Measurements from ENCODE around the gene CENPB.
A peak's percentile ranks its signal among the peaks of the same experiment; 100 is the strongest.

The CENPB gene

DNA sequence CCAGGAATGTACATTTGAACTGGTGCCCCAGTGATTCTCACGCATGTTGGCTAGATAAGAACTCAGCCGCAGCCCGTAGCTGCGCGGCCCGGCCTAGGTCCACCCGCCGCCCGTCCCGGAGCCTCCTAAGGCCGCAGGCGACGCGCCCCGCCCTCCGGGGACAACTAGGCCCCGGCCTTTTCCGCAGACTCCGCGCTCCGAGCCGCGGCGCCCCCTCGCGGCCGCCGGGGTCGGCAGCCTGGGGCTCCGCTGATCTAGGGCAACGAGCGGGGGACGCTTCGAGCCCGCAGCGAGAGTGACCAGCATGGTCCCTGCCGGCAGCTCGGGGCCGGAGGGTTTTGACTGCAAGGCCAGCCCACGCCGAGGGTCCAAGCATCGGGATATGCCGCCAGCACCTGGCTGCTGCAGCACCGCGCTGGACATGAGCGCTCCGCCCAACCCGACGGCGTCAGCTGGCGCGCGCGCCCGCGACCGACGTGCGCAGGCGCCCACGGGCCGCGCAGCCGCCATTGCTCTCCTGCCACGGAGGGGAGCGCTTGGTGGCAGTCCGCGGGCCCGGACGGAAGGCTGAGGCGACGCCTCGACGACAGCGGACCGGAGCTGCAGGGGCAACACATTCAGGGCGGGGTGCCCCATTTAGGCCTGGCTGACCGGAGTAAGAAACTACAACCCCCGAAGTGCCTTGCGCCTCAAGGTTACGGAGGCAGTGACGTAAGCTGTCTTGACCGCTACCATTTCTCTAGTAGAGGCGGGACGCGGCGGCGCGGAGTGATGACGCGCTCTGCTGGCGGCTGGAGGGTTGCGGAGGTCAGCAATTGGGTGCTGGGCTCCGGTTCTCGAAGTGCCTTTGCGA lies 33.7 kb upstream of the CENPB start, which contains the start of gene AP5S1:
AP5S1 (plus strand) TSS at position 500 of the 853 bp plus-strand sequence. CDS start 1,571 bp downstream, outside the sequence.
- peak within 1 kb of the TSS; percentile 99 to 100 for H3K27ac ChIP-seq (ENCODE audit: low read depth in 2 of 2, low read length in 2 of 2)
- H3K9ac ChIP-seq (ENCODE audit: low read depth in 1 of 2, low read length in 2 of 2) = peak within 1 kb of the TSS; percentile 96 to 98
- no peaks in the 10 kb centered on the region for H3K9me3 ChIP-seq (ENCODE audit: control insufficient read depth in 2 of 2, low read length in 2 of 2)
- peaks cover 17 to 30% of the 10 kb centered on the region in 2 donors for H3K36me3 ChIP-seq (ENCODE audit: control insufficient read depth in 2 of 2, insufficient read depth in 2 of 2, low read length in 2 of 2)
- peaks cover 20 to 23% of the 10 kb centered on the region in 2 donors for H3K4me1 ChIP-seq (ENCODE audit: control insufficient read depth in 2 of 2, insufficient read depth in 2 of 2, low read length in 2 of 2)
- no peaks in the 10 kb centered on the region for H3K27me3 ChIP-seq (ENCODE audit: control insufficient read depth in 2 of 2, insufficient read depth in 2 of 2, low read length in 2 of 2)
- peak within 1 kb of the TSS; percentile 89 to 93 for H3K4me3 ChIP-seq (ENCODE audit: low read length in 2 of 2)

DNA sequence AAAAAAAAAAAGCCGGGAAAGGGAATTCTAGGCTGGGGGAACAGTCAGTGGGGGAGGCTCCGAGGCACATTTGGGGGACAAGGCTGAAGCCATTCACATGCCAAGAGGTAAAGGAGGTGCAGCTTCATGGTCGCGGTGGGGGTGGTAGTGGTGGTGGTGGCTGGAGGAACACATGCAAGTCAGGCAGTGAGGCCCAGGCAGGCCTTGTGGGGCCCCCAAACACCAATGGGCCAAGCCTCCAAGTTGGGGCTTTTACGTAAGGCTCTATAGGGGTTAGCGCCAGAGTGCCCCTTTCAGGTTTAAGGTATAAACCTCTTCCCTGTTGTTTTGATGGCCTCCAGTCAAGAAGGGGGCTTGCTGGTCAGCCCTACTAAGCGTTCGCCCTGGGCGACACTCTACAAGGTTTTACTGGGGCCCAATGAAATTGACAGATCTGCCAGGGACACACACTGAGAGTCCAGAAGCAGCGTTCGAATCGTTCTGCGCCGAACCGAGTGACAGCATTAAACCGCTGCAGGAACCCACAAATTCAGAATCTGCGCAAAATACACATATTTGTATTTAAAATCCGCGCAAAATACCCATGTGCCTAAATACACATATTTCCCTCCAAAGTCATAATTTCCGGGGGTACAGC lies 33.0 kb upstream of the CENPB start:
- peak overlapping the region; percentile 99 to 100 for H3K27ac ChIP-seq (ENCODE audit: low read depth in 2 of 2, low read length in 2 of 2)
- H3K9ac ChIP-seq (ENCODE audit: low read depth in 1 of 2, low read length in 2 of 2) = peak overlapping the region; percentile 96 to 98
- peaks cover 13 to 25% of the 10 kb centered on the region in 2 donors for H3K36me3 ChIP-seq (ENCODE audit: control insufficient read depth in 2 of 2, insufficient read depth in 2 of 2, low read length in 2 of 2)
- H3K9me3 ChIP-seq (ENCODE audit: control insufficient read depth in 2 of 2, low read length in 2 of 2) = no peaks in the 10 kb centered on the region
- H3K4me3 ChIP-seq (ENCODE audit: low read length in 2 of 2) = peak overlapping the region; percentile 89 to 93
- H3K27me3 ChIP-seq (ENCODE audit: control insufficient read depth in 2 of 2, insufficient read depth in 2 of 2, low read length in 2 of 2) = no peaks in the 10 kb centered on the region
- H3K4me1 ChIP-seq (ENCODE audit: control insufficient read depth in 2 of 2, insufficient read depth in 2 of 2, low read length in 2 of 2) = peaks cover 20 to 23% of the 10 kb centered on the region in 2 donors

DNA sequence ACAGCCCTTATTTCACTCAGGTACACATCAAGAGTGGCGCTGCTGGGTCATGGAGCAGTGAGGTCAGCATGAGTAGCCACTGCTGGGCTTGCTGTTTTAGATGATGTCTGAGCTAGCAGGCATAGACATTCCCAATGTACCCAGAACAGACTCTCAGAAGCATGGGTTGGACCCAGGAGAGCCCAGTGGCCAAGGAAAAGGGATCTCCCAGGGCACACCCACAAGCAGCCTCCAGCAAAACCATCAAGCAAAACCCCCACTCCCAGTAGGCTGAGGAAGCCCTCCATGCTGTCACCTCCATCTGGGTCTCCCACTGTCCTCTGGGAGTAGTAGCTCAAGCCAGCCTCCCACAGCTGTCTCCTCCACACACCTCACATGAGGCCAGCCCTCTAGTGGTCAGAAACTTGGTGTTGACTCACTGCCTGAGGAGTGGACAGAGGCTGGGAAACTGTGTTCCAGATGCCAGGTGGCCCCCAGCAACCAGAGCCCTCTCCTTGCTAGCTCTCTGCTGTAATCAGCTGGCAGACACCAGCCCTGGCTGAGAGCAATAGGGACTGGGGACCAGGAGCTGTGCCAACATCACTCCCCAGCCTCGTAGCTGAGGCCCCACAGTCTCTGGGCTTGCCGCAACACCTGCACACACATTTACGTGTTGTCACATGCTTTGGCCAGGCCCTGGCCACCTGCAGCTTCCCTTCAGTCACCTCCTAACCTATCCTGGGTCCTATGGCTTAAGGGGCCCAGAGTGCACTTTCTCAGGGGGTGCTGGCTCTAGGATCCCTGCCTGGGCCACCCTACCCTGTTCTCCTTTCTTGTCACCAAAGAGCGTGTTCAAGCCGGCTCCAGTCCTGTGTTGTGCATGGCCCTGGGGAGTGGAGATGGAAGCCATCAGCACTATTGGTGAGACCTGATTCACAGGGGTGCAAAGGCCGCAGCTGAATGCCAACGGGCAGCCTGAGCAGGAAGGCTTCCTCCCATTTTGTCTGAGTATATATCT lies 31.9 kb upstream of the CENPB start:
- peaks cover 3 to 15% of the 10 kb centered on the region in 2 donors for H3K36me3 ChIP-seq (ENCODE audit: control insufficient read depth in 2 of 2, insufficient read depth in 2 of 2, low read length in 2 of 2)
- no peak overlapping the region for H3K4me3 ChIP-seq (ENCODE audit: low read length in 2 of 2)
- H3K27me3 ChIP-seq (ENCODE audit: control insufficient read depth in 2 of 2, insufficient read depth in 2 of 2, low read length in 2 of 2) = no peaks in the 10 kb centered on the region
- H3K9ac ChIP-seq (ENCODE audit: low read depth in 1 of 2, low read length in 2 of 2) = peak overlapping the region in 1 of 2 donors; percentile 23
- H3K9me3 ChIP-seq (ENCODE audit: control insufficient read depth in 2 of 2, low read length in 2 of 2) = no peaks in the 10 kb centered on the region
- peak overlapping the region; percentile 29 to 65 for H3K27ac ChIP-seq (ENCODE audit: low read depth in 2 of 2, low read length in 2 of 2)
- peaks cover 24 to 29% of the 10 kb centered on the region in 2 donors for H3K4me1 ChIP-seq (ENCODE audit: control insufficient read depth in 2 of 2, insufficient read depth in 2 of 2, low read length in 2 of 2)

DNA sequence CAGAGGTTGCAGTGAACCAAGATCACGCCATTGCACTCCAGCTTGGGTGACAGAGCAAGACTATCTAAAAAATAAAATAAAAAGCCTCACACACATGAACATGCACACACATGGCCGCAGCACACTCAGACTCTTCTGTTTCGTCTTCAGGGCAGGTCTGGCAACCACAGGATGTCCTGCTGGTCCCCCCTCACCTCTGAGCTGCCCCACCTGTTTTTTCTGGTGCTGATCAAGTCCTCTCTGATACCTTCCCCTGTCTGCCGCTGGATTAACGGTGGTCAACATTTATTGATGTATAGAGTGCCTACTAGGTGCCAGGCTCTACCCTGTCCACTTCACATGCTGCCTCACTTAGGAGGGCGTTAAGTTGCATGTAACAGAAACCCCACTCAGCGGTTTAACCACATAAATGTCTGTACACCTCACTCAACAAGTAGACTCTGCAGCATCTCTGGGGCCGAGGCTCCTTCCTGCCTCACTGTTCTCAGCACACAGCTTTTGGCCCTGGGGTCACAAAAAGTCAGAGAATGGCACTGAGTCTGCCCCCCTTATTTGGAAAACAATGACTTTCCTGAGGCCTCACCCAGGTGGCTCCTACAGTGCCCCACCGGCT lies 29.3 kb upstream of the CENPB start:
- no peak overlapping the region for H3K27ac ChIP-seq (ENCODE audit: low read depth in 2 of 2, low read length in 2 of 2)
- H3K9ac ChIP-seq (ENCODE audit: low read depth in 1 of 2, low read length in 2 of 2) = no peak overlapping the region
- H3K27me3 ChIP-seq (ENCODE audit: control insufficient read depth in 2 of 2, insufficient read depth in 2 of 2, low read length in 2 of 2) = no peaks in the 10 kb centered on the region
- H3K4me3 ChIP-seq (ENCODE audit: low read length in 2 of 2) = no peak overlapping the region
- no peaks in the 10 kb centered on the region for H3K9me3 ChIP-seq (ENCODE audit: control insufficient read depth in 2 of 2, low read length in 2 of 2)
- H3K4me1 ChIP-seq (ENCODE audit: control insufficient read depth in 2 of 2, insufficient read depth in 2 of 2, low read length in 2 of 2) = peaks cover 36 to 44% of the 10 kb centered on the region in 2 donors
- no peaks in the 10 kb centered on the region for H3K36me3 ChIP-seq (ENCODE audit: control insufficient read depth in 2 of 2, insufficient read depth in 2 of 2, low read length in 2 of 2)

DNA sequence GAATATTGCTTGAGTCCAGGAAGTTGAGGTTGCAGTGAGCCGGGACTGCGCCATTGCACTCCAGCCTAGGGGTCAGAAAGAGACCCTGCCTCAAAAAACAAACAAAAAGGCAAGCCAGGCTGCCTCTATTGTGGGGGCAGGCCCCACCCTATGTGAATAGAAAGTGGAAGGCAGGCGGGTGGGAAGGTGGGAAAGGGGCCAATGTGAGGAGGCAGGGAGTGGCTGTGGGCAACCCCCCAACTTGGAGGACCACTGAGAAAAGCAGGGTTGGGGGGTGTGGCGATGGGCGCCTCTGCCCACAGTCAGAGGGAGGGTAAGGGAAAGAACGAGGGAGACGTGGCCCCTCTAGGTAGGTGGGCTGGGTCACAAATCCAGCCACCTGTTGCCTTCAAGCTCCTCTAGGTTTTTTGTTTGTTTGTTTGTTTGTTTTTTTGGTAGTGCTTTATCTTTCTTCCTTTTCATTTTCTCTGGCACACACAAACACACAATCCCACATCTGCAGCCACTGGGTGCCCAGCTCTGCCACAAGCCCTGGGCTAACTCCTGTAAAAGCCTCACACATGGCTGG lies 28.5 kb upstream of the CENPB start:
- Histone ChIP-seq H3K36me3 (ENCODE audit: control insufficient read depth in 2 of 2, insufficient read depth in 2 of 2, low read length in 2 of 2) (no peaks in the 10 kb centered on the region), H3K27ac (ENCODE audit: low read depth in 2 of 2, low read length in 2 of 2) (no peak overlapping the region), H3K4me1 (ENCODE audit: control insufficient read depth in 2 of 2, insufficient read depth in 2 of 2, low read length in 2 of 2) (peaks cover 40 to 49% of the 10 kb centered on the region in 2 donors), H3K4me3 (ENCODE audit: low read length in 2 of 2) (no peak overlapping the region), H3K9ac (ENCODE audit: low read depth in 1 of 2, low read length in 2 of 2) (no peak overlapping the region), H3K27me3 (ENCODE audit: control insufficient read depth in 2 of 2, insufficient read depth in 2 of 2, low read length in 2 of 2) (no peaks in the 10 kb centered on the region), H3K9me3 (ENCODE audit: control insufficient read depth in 2 of 2, low read length in 2 of 2) (no peaks in the 10 kb centered on the region)

DNA sequence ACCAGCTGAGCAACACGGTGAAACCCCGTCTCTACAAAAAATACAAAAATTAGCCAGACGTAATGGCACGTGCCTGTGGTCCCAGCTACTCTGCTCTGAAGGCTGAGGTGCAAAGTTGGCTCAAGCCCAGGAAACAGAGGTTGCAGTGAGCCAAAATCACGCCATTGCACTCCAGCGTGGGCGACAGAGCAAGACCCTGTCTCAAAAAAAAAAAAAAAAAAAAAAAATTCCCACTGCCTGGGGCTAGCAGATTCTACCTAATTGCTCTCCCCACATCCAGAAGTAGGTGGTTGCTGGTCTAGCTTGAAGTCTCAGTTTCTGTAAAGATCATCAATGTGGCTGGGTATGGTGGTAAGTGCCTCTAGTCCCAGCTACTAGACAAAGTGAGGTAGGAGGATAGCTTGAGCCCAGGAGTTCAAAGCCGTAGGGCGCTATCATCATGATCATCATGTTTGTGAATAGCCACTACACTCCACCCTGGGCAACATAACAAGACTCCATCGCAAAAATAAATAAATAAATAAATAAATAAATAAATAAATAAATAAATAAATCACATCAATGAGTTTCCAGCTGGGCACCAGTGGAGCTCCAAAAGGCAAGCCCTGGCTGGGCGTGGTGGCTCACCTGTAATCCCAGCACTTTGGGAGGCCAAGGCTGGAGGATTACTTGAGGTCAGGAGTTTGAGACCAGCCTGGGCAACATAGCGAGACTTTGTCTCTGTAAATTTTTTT lies 27.5 kb upstream of the CENPB start:
- no peaks in the 10 kb centered on the region for H3K9me3 ChIP-seq (ENCODE audit: control insufficient read depth in 2 of 2, low read length in 2 of 2)
- H3K4me3 ChIP-seq (ENCODE audit: low read length in 2 of 2) = no peak overlapping the region
- H3K36me3 ChIP-seq (ENCODE audit: control insufficient read depth in 2 of 2, insufficient read depth in 2 of 2, low read length in 2 of 2) = no peaks in the 10 kb centered on the region
- H3K4me1 ChIP-seq (ENCODE audit: control insufficient read depth in 2 of 2, insufficient read depth in 2 of 2, low read length in 2 of 2) = peaks cover 34 to 44% of the 10 kb centered on the region in 2 donors
- peak overlapping the region in 1 of 2 donors; percentile 18 for H3K9ac ChIP-seq (ENCODE audit: low read depth in 1 of 2, low read length in 2 of 2)
- peak overlapping the region; percentile 48 to 52 for H3K27ac ChIP-seq (ENCODE audit: low read depth in 2 of 2, low read length in 2 of 2)
- no peaks in the 10 kb centered on the region for H3K27me3 ChIP-seq (ENCODE audit: control insufficient read depth in 2 of 2, insufficient read depth in 2 of 2, low read length in 2 of 2)

DNA sequence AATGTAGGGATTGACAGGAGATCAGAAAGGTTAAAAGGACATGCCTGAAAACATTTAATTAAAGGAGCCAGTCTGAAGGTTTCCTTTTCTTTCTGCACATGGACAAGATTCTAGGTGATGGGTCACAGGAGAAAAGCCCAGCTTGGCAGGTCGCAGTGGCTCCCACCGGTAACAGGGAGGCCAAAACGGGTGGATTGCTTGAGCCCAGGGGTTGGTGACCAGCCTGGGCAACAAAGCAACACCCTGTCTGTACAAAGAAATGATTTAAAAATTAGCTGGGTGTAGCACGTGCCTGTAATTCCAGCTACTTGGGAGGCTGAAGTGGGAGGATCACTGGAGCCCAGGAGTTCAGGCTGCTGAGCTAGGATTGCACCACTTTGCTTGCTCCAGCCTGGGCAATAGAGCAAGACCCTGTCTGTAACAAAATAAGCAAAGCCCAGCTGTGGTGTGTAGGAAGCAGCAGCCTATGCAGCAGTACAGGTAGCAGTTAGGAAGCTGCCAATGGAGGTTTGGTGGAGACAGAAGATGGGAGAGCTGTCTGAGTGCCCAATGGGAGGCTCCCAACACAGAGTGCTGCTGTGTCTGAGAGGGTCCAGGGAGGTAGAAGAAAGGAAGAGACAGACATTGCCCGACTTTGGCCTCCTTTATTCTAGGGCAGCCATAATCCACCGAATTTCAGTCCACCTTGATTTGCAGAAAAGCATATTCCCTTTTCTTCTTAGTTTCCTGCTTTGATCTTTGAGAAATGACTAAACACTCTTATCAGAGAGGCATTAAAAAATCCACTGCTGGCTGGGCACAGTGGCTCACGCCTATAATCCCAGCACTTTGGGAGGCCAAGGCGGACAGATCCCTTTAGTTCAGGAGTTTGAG lies 26.7 kb upstream of the CENPB start:
- no peaks in the 10 kb centered on the region for H3K9me3 ChIP-seq (ENCODE audit: control insufficient read depth in 2 of 2, low read length in 2 of 2)
- H3K4me3 ChIP-seq (ENCODE audit: low read length in 2 of 2) = no peak overlapping the region
- peaks cover 33 to 42% of the 10 kb centered on the region in 2 donors for H3K4me1 ChIP-seq (ENCODE audit: control insufficient read depth in 2 of 2, insufficient read depth in 2 of 2, low read length in 2 of 2)
- peak overlapping the region; percentile 48 to 52 for H3K27ac ChIP-seq (ENCODE audit: low read depth in 2 of 2, low read length in 2 of 2)
- no peaks in the 10 kb centered on the region for H3K27me3 ChIP-seq (ENCODE audit: control insufficient read depth in 2 of 2, insufficient read depth in 2 of 2, low read length in 2 of 2)
- H3K9ac ChIP-seq (ENCODE audit: low read depth in 1 of 2, low read length in 2 of 2) = peak overlapping the region; percentile 26 to 51
- H3K36me3 ChIP-seq (ENCODE audit: control insufficient read depth in 2 of 2, insufficient read depth in 2 of 2, low read length in 2 of 2) = no peaks in the 10 kb centered on the region

DNA sequence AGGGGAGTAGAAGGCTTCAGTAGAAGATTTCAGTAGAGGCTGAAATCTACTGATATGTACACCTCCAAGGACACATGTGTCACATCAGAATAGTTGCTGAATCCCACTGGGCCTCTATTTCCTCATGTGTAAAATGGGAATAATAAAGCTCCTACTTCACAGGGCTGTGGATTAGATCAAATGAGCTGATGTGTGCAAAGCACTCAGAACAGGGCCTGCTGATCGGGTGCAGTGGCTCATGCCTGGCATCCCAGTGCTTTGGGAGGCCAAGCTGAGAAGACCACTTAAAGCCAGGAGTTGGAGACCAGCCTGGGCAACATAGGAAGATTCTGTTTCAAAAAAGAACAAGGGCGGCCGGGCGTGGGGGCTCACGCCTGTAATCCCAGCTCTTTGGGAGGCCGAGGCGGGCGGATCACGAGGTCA lies 25.7 kb upstream of the CENPB start:
- H3K4me1 ChIP-seq (ENCODE audit: control insufficient read depth in 2 of 2, insufficient read depth in 2 of 2, low read length in 2 of 2) = peaks cover 43 to 49% of the 10 kb centered on the region in 2 donors
- no peaks in the 10 kb centered on the region for H3K9me3 ChIP-seq (ENCODE audit: control insufficient read depth in 2 of 2, low read length in 2 of 2)
- peak overlapping the region; percentile 20 to 53 for H3K9ac ChIP-seq (ENCODE audit: low read depth in 1 of 2, low read length in 2 of 2)

More for the DNA sequence above, 25.7 kb upstream of the CENPB start:
- Histone ChIP-seq H3K27ac (ENCODE audit: low read depth in 2 of 2, low read length in 2 of 2) (peak overlapping the region; percentile 88 to 89), H3K4me3 (ENCODE audit: low read length in 2 of 2) (no peak overlapping the region), H3K27me3 (ENCODE audit: control insufficient read depth in 2 of 2, insufficient read depth in 2 of 2, low read length in 2 of 2) (no peaks in the 10 kb centered on the region), H3K36me3 (ENCODE audit: control insufficient read depth in 2 of 2, insufficient read depth in 2 of 2, low read length in 2 of 2) (no peaks in the 10 kb centered on the region)
